Endothelial cell of umbilical vein (primary cell): Measurements from ENCODE around the gene ALKBH6. TPM values are rescaled to one million over a fixed set of nuclear protein-coding genes. Genes with fewer than 3 reads are reported as not detected.

Experiments used
- BruUV-seq: library from RNA; stranded (reverse); fragments of 400-500 nt; replicated peaks from 2 replicates; lab custom pipeline; 2021; lab: Mats Ljungman, UMichigan
- CTCF ChIA-PET: fragments of 300-600, 350-600 bp; sonication (Branson Sonifier 250); formaldehyde crosslinking; loops from one replicate; lab custom pipeline; 2021; ENCODE audit warnings: antibody characterized with exemption, inconsistent platforms; lab: Charles Lee
- POLR2A ChIA-PET: fragments of 300-600, 350-600 bp; sonication (Branson Sonifier 250); formaldehyde crosslinking; loops from one replicate; lab custom pipeline; 2021; ENCODE audit warnings: antibody characterized with exemption, inconsistent platforms; lab: Charles Lee
- DNase-seq: peaks from one replicate; pipeline ENCODE4 v3.0.0-alpha.2; 2011; ENCODE audit warnings: low read depth, low spot score
- FAIRE-seq: peaks from 2 replicates; lab custom pipeline; 2011; peaks lifted over from hg19 to GRCh38; lab: Jason Lieb, UNC
- H2AFZ ChIP-seq: 2 replicates; pipeline ENCODE4 v1.6.0; 2012; ENCODE audit warnings: low read depth, low read length, control low read depth, inconsistent platforms
- H3K27ac ChIP-seq: 2 replicates; pipeline ENCODE4 v1.5.1; 2011; ENCODE audit warnings: low read depth, mild to moderate bottlenecking, control low read depth, low read length, moderate library complexity; ENCODE audit not compliant: insufficient read depth
- H3K27me3 ChIP-seq, 2 experiments: 2 replicates each; pipeline versions ENCODE4 v1.6.0 to v1.6.1; 2011; ENCODE audit warnings: low read length in 2 of 2, mixed read lengths in 1 of 2; ENCODE audit not compliant: control insufficient read depth in 2 of 2, insufficient read depth in 2 of 2
- H3K36me3 ChIP-seq, 2 experiments: 2 replicates in 1 of 2; 3 replicates in 1 of 2; pipeline ENCODE4 v1.5.1; 2011; ENCODE audit warnings: low read length in 2 of 2, mild to moderate bottlenecking in 1 of 2, moderate library complexity in 1 of 2; ENCODE audit not compliant: control insufficient read depth in 2 of 2, insufficient read depth in 2 of 2; ENCODE audit errors: extremely low read depth in 1 of 2
- H3K4me1 ChIP-seq: 3 replicates; pipeline ENCODE4 v1.5.1; 2011; ENCODE audit warnings: mild to moderate bottlenecking, low read length; ENCODE audit not compliant: control insufficient read depth, insufficient read depth; ENCODE audit errors: extremely low read depth
- H3K4me2 ChIP-seq: 2 replicates; pipeline ENCODE4 v1.6.1; 2011; ENCODE audit warnings: low read length, control low read depth, mixed read lengths; ENCODE audit not compliant: insufficient read depth
- H3K4me3 ChIP-seq, 3 experiments: fragments of 200-600 bp in 1 of 3; sonication (generic), shearing (Covaris generic) in 1 of 3; replicated peaks in 1 of 3; 2 replicates each; pipeline ENCODE4 v1.5.1; 2011 to 2016; ENCODE audit warnings: control low read depth in 3 of 3, low read length in 3 of 3, mild to moderate bottlenecking in 2 of 3, inconsistent platforms in 1 of 3, low read depth in 1 of 3, moderate library complexity in 1 of 3; ENCODE audit not compliant: insufficient read depth in 1 of 3
- H3K79me2 ChIP-seq: 2 replicates; pipeline ENCODE4 v1.6.0; 2012; ENCODE audit warnings: low read length, inconsistent platforms; ENCODE audit not compliant: control insufficient read depth, insufficient read depth
- H3K9ac ChIP-seq: replicated peaks from 2 replicates; pipeline ENCODE3; 2011; ENCODE audit warnings: low read length, control low read depth; ENCODE audit not compliant: insufficient read depth; ENCODE audit errors: extremely low read depth
- H3K9me1 ChIP-seq: replicated peaks from 3 replicates; pipeline ENCODE4 v1.6.0; 2011; ENCODE audit warnings: mild to moderate bottlenecking, low read length; ENCODE audit not compliant: control insufficient read depth, insufficient read depth; ENCODE audit errors: extremely low read depth
- H3K9me3 ChIP-seq: replicated peaks from 2 replicates; pipeline ENCODE4 v1.5.1; 2012; ENCODE audit warnings: low read length, inconsistent platforms; ENCODE audit not compliant: control insufficient read depth, insufficient read depth
- H4K20me1 ChIP-seq: replicated peaks from 2 replicates; pipeline ENCODE3; 2011; ENCODE audit warnings: mild to moderate bottlenecking, low read length; ENCODE audit not compliant: control insufficient read depth, insufficient read depth; ENCODE audit errors: extremely low read depth
- CTCF ChIP-seq, 2 donors: IDR thresholded peaks; 1 replicate in 1 of 2; 2 replicates in 1 of 2; pipeline ENCODE4 v1.5.1; 2011; ENCODE audit warnings: low read length in 2 of 2, mild to moderate bottlenecking in 2 of 2, moderate library complexity in 2 of 2, control low read depth in 1 of 2, inconsistent platforms in 1 of 2, low read depth in 1 of 2; ENCODE audit not compliant: insufficient read depth in 1 of 2; ENCODE audit errors: extremely low read depth in 1 of 2
- FOS ChIP-seq: IDR thresholded peaks from 2 replicates; pipeline ENCODE4 v1.6.1; 2011; ENCODE audit warnings: mild to moderate bottlenecking, low read length, moderate library complexity, borderline replicate concordance; ENCODE audit not compliant: insufficient read depth
- GATA2 ChIP-seq: IDR thresholded peaks from 2 replicates; pipeline ENCODE4 v1.7.0; 2011; ENCODE audit warnings: low read depth, mild to moderate bottlenecking, moderate library complexity, mixed read lengths, low read length; ENCODE audit not compliant: insufficient read length, insufficient read depth
- MAX ChIP-seq: IDR thresholded peaks from 2 replicates; pipeline ENCODE4 v1.6.1; 2011; ENCODE audit not compliant: insufficient read depth, insufficient read length
- MYC ChIP-seq: IDR thresholded peaks from one replicate; pipeline ENCODE4 v1.6.1; 2011; ENCODE audit warnings: mild to moderate bottlenecking, low read depth, low read length
- POLR2AphosphoS5 ChIP-seq: IDR thresholded peaks from 2 replicates; pipeline ENCODE4 v1.6.1; 2012; ENCODE audit warnings: low read depth, mild to moderate bottlenecking, control low read depth, low read length, moderate library complexity; ENCODE audit not compliant: insufficient read depth
- dilution Hi-C: fragments of 300-500 bp; cut with MboI; formaldehyde crosslinking; loops from one replicate; pipeline ENCODE4 v1.15.0; 2019; ENCODE audit warnings: low sequenced_read_pairs; ENCODE audit not compliant: extremely low pct_ligation_motif_present
- intact Hi-C: fragments of 100-400 bp; cut with micrococcal nuclease; formaldehyde crosslinking; loops from one replicate; pipeline ENCODE4 v1.10.0; 2022
- polyA plus RNA-seq, 4 experiments: library from polyadenylated mRNA; depleted of rRNA in 3 of 4; stranded (reverse) in 3 of 4; unstranded in 1 of 4; fragments of >200 nt; gene quantifications; 2 replicates each; pipeline versions ENCODE4 v1.2.1 to v1.2.3, GENCODE V29; 2011 to 2012; ENCODE audit warnings: missing spikeins in 1 of 4
- total RNA-seq: library from RNA; stranded (reverse); gene quantifications from 2 replicates; pipeline ENCODE4 v1.2.3, GENCODE V29; 2021

ALKBH6 gene
- total and polyA plus RNA-seq, 2 donors (not counting 3 experiments of a cell fraction or from before 2014, with no cell fraction given) = 17.3 to 26.7 TPM

- H3K4me1 ChIP-seq = peaks cover 14% of the 10 kb centered on the region
- peak overlapping the region; percentile 93 for H3K4me2 ChIP-seq
- intact Hi-C loops (loop anchor here (1.0 kb wide), 3 partner anchors 18 to 102 kb away; partner anchors contain the start of genes SDHAF1, TBCB, THAP8 and WDR62), dilution Hi-C loops (no loop called here)
- H4K20me1 ChIP-seq = no peaks in the 10 kb centered on the region
- DNase-seq (no peak), FAIRE-seq (peak; percentile 37)
- H3K27ac ChIP-seq = peak overlapping the region; percentile 65
- ChIA-PET POLR2A (interaction anchor here (0.9 kb wide), 1 partner anchor 40 kb away, joined by 3 read pairs; no protein-coding TSS in a partner anchor), CTCF (interaction anchor here (0.8 to 1.2 kb wide), 6 partner anchors 8 to 40 kb away, joined by 3 to 6 read pairs (median 4); partner anchors contain the start of genes CLIP3, SDHAF1 and THAP8)
- TF ChIP-seq MYC = no peak
- no peak for TF ChIP-seq FOS
- TF ChIP-seq POLR2AphosphoS5 = no peak
- H3K27me3 ChIP-seq = no peaks in the 10 kb centered on the region
- no peaks in the 10 kb centered on the region for H3K9me3 ChIP-seq
- H3K4me3 ChIP-seq = peak overlapping the region; percentile 69 to 96 (median 91)
- H3K9ac ChIP-seq = peak overlapping the region; percentile 88
- peak overlapping the region; percentile 94 for H2AFZ ChIP-seq
- BruUV-seq = no TSS peak
- no peaks in the 10 kb centered on the region for H3K79me2 ChIP-seq
- H3K9me1 ChIP-seq = no peaks in the 10 kb centered on the region
- peaks cover 0 to 12% of the 10 kb centered on the region in 2 experiments for H3K36me3 ChIP-seq
Measured at GRCh38 chr19:36013280-36014011, 567 bp downstream of the ALKBH6 start.

- Histone ChIP-seq H3K36me3 (no peaks in the 10 kb centered on the region), H3K4me2 (no peak overlapping the region), H3K4me3 (no peak overlapping the region), H3K9me1 (no peaks in the 10 kb centered on the region), H3K9me3 (no peaks in the 10 kb centered on the region), H3K27me3 (no peaks in the 10 kb centered on the region), H3K9ac (no peak overlapping the region), H3K27ac (no peak overlapping the region), H4K20me1 (no peaks in the 10 kb centered on the region), H3K4me1 (peaks cover 14% of the 10 kb centered on the region), H2AFZ (no peak overlapping the region), H3K79me2 (no peaks in the 10 kb centered on the region)
- TF ChIP-seq MAX (no peak), CTCF (IDR thresholded peaks at IDR 0.05; ENCODE audit: extremely low read depth in 1 of 2, insufficient read depth in 1 of 2, low read depth in 1 of 2, low read length in 2 of 2) (no peak), GATA2 (no peak), POLR2AphosphoS5 (no peak), FOS (no peak), MYC (no peak)
- intact Hi-C loops (no loop called here), dilution Hi-C loops (no loop called here)
- CTCF ChIA-PET = interaction anchor here (2.0 kb wide), 1 partner anchor 118 kb away, joined by 4 read pairs; no protein-coding TSS in a partner anchor
- POLR2A ChIA-PET = no interaction called here
- FAIRE-seq (no peak), DNase-seq (no peak)
- BruUV-seq = no TSS peak
Measured at GRCh38 chr19:36010402-36010801, 3.6 kb downstream of the ALKBH6 start.
